Activated gamma-delta T cell treated with anti-CD3 and anti-CD28 coated beads, Interleukin-2, amount 50 U/mL, for 16 hours (primary cell): ENCODE measurements around the gene GRAMD1B.
"Not testable (repeated sequence)": the region's sequence is repeated elsewhere in the genome, so short reads cannot be mapped to it uniquely, and the experiment has no call there.

ENCODE experiments used
- DNase-seq: peaks from one replicate; pipeline ENCODE4 v3.0.0-alpha.2; 2020; ENCODE audit warnings: low read depth

The GRAMD1B gene

DNA sequence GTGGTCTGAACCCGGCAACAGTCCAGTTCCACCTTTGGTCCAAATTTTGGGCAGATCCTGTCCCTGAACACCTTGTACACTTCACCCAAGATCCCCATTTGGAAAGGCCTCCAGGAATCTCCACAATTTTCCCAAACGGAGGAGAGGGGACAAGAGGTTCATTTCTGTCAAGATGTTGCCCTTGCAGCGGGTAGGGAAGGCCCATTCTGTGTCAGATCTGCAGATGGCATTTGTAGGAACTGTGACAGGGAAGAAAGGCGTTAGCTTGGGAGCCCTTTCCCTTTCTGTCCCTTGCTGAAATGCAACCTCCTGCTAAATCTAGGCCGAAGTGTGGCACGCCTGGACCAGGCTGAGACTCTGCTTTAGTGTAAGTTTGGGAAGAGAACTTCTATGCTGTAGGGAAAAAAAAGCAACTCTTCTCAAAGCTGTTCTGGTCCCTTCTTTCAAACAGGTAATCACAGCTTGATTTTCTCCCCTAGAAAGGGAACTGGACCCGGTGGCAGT, 138.3 kb downstream of the GRAMD1B start:
- no peak for DNase-seq

DNA sequence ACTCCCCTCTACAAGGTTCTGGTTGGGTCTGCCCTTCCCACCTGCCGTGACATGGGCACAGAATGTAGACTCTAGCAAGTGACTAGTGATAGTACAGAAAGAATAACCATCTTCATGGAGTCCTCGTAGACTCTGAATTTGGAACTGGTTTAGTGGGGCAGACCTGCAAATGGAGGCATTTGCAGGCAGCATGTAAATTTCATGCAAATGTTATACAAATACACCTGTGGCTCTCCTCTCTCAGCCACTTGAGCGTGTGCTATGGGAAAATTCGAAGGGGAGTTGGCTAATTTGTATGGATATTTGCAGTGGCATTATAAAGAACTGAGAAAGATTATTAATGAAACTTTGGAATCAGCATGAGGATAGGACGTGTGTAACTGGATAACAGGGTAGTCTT, 139.3 kb downstream of the GRAMD1B start:
- no peak for DNase-seq

DNA sequence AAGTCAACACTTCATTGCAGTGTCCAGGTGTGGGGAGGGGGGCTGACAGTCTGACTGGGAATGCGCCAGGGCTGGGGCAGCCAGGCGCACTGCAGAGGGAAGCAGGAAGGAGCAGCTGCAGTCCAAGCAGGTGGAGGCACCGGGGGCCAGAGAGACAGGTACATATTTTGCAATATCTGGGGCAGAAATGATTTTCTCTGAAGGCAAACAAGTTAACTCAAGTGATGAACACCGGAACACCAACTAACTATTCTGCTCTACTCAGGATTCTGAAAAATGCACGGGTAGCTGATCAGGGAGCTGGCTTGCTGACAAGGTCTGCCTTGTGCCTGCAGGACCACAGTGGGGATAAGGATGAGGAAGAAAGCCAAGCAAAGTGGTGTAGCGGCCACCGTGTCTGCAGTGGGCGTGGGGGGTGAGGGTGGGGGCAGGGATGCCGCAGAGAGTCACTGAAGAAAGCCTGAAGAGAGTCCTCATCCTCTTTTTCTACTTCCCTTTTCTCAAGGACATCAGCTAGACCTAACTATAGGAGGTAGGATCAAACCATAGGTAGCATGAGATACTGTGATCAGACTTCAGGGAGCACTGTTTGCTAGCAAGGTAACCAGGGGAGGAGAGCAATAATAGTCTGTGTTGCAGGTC, 141.0 kb downstream of the GRAMD1B start:
- no peak for DNase-seq

- not testable (repeated sequence) for DNase-seq
Observed at GRCh38 chr11:123572791-123573190, 142.7 kb downstream of the GRAMD1B start.

- no peak for DNase-seq
Observed at GRCh38 chr11:123573286-123573685, 143.2 kb downstream of the GRAMD1B start.

GRCh38 chr11:123575441-123575840, 145.4 kb downstream of the GRAMD1B start:
- no peak for DNase-seq

GRCh38 chr11:123576082-123576481, 146.0 kb downstream of the GRAMD1B start:
- no peak for DNase-seq

DNA sequence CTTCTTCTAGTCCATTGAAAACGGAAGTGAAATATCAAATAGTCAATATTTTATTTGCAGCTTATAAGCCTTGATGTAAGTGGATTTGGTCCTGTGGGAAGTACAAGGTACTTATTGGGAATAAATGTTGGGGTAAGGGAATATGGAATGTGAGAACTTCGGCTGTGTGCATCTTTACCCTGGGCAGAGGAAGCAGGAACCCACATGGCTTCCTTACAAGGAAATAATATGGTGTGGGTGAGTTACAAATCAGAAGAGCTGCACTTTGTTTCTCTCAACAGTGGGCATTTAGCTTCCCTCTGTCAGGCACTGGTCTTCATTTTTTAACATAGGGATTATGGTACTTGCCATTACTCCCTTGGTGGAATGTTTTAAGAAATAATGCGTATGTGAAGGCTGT, 146.4 kb downstream of the GRAMD1B start:
- no peak for DNase-seq

GRCh38 chr11:123577081-123577598, 147.1 kb downstream of the GRAMD1B start:
- DNase-seq: peak; percentile 45

- no peak for DNase-seq
Observed at GRCh38 chr11:123578778-123579481, 148.9 kb downstream of the GRAMD1B start.

DNA sequence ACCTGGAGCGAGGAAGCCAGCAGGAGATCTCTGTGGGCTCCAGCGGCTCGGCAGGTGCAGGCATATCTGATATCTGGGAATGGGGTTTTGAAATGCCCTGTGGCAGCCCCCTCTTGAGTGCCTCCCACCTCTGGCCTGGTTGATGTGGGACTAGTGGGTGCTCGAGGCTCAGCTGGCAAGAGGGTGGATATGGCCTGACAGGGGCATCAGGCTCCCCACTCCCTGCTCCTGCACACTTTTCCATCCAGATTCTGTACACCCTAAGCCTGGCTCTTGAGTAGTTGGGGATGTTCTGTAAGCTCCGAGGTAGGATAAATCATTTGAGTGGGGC, 149.4 kb downstream of the GRAMD1B start:
- no peak for DNase-seq

DNA sequence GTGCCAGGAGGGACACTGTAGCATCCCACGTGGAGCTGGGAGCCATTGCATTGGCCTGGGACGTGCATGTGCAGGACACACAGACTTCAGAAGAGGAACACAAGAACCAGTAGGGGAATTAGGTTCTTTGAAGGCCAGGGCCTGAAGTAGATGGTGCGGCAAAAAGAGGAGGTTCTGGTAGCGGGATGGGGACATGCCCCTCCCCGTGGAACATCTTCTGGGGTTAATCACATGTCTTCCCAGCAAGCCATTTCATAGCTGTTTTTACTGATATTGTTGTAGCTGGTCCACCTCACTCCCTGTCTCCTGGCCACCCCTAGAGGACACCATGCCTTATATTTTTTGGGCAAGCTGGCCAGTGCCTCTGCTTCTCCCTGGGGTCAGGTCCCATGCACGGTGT, 150.1 kb downstream of the GRAMD1B start:
- DNase-seq: no peak

GRCh38 chr11:123580557-123581275, 150.6 kb downstream of the GRAMD1B start:
- peak; percentile 40 for DNase-seq

- DNase-seq: no peak
Observed at GRCh38 chr11:123581651-123582399, 151.8 kb downstream of the GRAMD1B start.

GRCh38 chr11:123582992-123583504, 153.0 kb downstream of the GRAMD1B start:
- no peak for DNase-seq

GRCh38 chr11:123584186-123584585, 154.1 kb downstream of the GRAMD1B start:
- DNase-seq: no peak

- DNase-seq: no peak
Observed at GRCh38 chr11:123584737-123585136, 154.7 kb downstream of the GRAMD1B start.

- no peak for DNase-seq
Observed at GRCh38 chr11:123585206-123585605, 155.1 kb downstream of the GRAMD1B start.

GRCh38 chr11:123585706-123586105, 155.6 kb downstream of the GRAMD1B start:
- DNase-seq: no peak

- no peak for DNase-seq
Observed at GRCh38 chr11:123586568-123586967, 156.5 kb downstream of the GRAMD1B start.

DNA sequence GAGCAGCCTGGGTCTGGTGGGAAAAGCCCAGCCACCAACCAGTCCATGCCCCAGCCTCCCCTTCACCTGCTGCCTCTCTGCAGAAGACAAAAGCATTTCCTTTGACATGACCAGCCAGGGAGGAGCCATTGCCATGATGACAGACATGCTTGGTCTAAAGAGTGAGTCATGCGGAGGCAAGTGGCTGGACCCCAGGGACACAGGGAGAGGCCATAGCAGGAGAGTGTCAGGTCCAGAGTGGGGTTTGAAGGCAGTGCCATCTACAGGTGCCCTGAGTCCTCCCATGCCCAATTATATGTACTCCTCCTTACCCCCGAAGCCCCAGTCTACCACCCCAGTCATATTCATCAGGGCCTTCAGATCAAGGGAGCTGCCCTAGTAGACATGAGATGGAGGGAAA, 157.0 kb downstream of the GRAMD1B start:
- no peak for DNase-seq

DNA sequence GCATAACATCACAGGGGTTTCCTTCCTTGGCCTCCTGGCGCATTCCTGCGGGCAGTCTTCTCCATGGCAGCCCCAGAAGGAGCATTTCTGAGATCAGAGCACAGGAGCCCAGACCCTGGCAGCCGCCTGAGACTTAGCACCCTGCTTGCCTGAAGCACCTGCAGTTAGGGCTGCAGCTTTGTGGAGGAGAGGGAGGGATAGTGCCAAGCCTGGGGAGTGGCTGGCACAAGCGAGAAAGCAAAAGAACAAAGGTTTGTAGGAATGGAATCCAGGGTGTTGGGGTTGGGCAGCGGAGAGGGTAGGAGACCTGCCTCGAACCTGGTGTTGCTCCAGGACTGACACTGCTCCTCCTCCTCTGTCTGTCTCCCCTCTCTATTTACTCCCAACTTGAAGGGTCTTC, 157.5 kb downstream of the GRAMD1B start:
- no peak for DNase-seq
